ENCODE data around the gene MOCS3. TPM values are rescaled to one million over a fixed set of nuclear protein-coding genes. Genes with fewer than 3 reads are reported as not detected.

Gene MOCS3
- total and polyA plus RNA-seq, 12 donors: 0.95 to 3.2 (median 2.5) TPM

- peaks cover 13 to 95% (median 82%) of the 10 kb centered on the region in 9 donors for H3K4me1 ChIP-seq
- H3K27ac ChIP-seq: peak overlapping the region in 1 of 10 donors; percentile 36
- H3K27me3 ChIP-seq: no peaks in the 10 kb centered on the region
- H3K9me3 ChIP-seq: no peaks in the 10 kb centered on the region
- H3K36me3 ChIP-seq: peaks cover 0 to 18% (median 0%) of the 10 kb centered on the region in 9 donors
- DNase-seq (no peak), ATAC-seq (no peak)
- no peak for TF ChIP-seq CTCF (IDR thresholded peaks at IDR 0.05)
- intact Hi-C loops (cut with DNase I): loop anchor here in 1 of 10 donors (10.0 kb wide), 1 partner anchor 122 kb away; the partner anchor contains the start of gene BCAS4
- H3K4me3 ChIP-seq: no peak overlapping the region
- 66 to 68% methylated on average over 3 of the region's 3 CpGs for WGBS, 2 donors
Observed at GRCh38 chr20:50916934-50917333, 41.7 kb upstream of the MOCS3 start.

- ATAC-seq (no peak), DNase-seq (no peak)
- WGBS, 2 donors: 44 to 55% methylated on average over 3 of the region's 3 CpGs
- Histone ChIP-seq H3K27ac (peak overlapping the region in 1 of 10 donors; percentile 12), H3K36me3 (peaks cover 0 to 25% (median 0%) of the 10 kb centered on the region in 9 donors), H3K4me3 (no peak overlapping the region), H3K9me3 (no peaks in the 10 kb centered on the region), H3K27me3 (no peaks in the 10 kb centered on the region), H3K4me1 (peaks cover 15 to 97% (median 87%) of the 10 kb centered on the region in 9 donors)
- no peak for TF ChIP-seq CTCF (IDR thresholded peaks at IDR 0.05)
- intact Hi-C loops (cut with DNase I): loop anchor here in 1 of 10 donors (10.0 kb wide), 1 partner anchor 124 kb away; the partner anchor contains the start of gene BCAS4
Observed at GRCh38 chr20:50918403-50918802, 40.2 kb upstream of the MOCS3 start.

GRCh38 chr20:50919567-50919966, 39.1 kb upstream of the MOCS3 start:
- H3K4me3 ChIP-seq: no peak overlapping the region
- H3K27me3 ChIP-seq: no peaks in the 10 kb centered on the region
- DNase-seq (no peak), ATAC-seq (peak in 1 of 8 donors; percentile 44)
- H3K36me3 ChIP-seq: peaks cover 0 to 32% (median 0%) of the 10 kb centered on the region in 9 donors
- WGBS, 2 donors: 76 to 79% methylated on average over 6 of the region's 6 CpGs
- no peak for TF ChIP-seq CTCF (IDR thresholded peaks at IDR 0.05)
- no peaks in the 10 kb centered on the region for H3K9me3 ChIP-seq
- H3K4me1 ChIP-seq: peaks cover 15 to 97% (median 85%) of the 10 kb centered on the region in 9 donors
- intact Hi-C loops (cut with DNase I): loop anchor here in 1 of 10 donors (10.0 kb wide), 1 partner anchor 125 kb away; the partner anchor contains the start of gene BCAS4
- H3K27ac ChIP-seq: no peak overlapping the region

- intact Hi-C loops (cut with DNase I): loop anchor here in 1 of 10 donors (10.0 kb wide), 2 partner anchors 96 to 126 kb away; partner anchors contain the start of gene BCAS4
- Histone ChIP-seq H3K27me3 (no peaks in the 10 kb centered on the region), H3K27ac (no peak overlapping the region), H3K36me3 (peaks cover 0 to 41% (median 0%) of the 10 kb centered on the region in 9 donors), H3K4me3 (no peak overlapping the region), H3K9me3 (no peaks in the 10 kb centered on the region), H3K4me1 (peaks cover 10 to 97% (median 83%) of the 10 kb centered on the region in 9 donors)
- no peak for DNase-seq
- TF ChIP-seq CTCF (IDR thresholded peaks at IDR 0.05): no peak
- ATAC-seq: no peak
Observed at GRCh38 chr20:50920997-50921396, 37.6 kb upstream of the MOCS3 start.
